ENCODE data around the gene CACNA2D1.

Gene CACNA2D1

GRCh38 chr7:82423446-82423845, 20.1 kb downstream of the CACNA2D1 start:
- no peak overlapping the region for H2BK5ac ChIP-seq (ENCODE audit: low read length)
- no peak overlapping the region for H2BK120ac ChIP-seq (ENCODE audit: low read depth, low read length)
- DNase-seq = no peak
- H3K27ac ChIP-seq (ENCODE audit: low read depth, low read length) = no peak overlapping the region
- H3K56ac ChIP-seq (ENCODE audit: low read length) = no peak overlapping the region
- H3K4me1 ChIP-seq (ENCODE audit: control insufficient read depth, low read depth, low read length) = no peaks in the 10 kb centered on the region
- H4K5ac ChIP-seq (ENCODE audit: low read length) = no peak overlapping the region
- H3K79me1 ChIP-seq (ENCODE audit: low read length) = peaks cover 7% of the 10 kb centered on the region
- no peak overlapping the region for H3K4ac ChIP-seq (ENCODE audit: low read depth, low read length)
- no peak overlapping the region for H2AK5ac ChIP-seq (ENCODE audit: low read length)
- H3K27me3 ChIP-seq (ENCODE audit: insufficient read depth, low read length, poor library complexity) = no peaks in the 10 kb centered on the region
- H3K18ac ChIP-seq (ENCODE audit: low read length) = no peak overlapping the region
- H2BK15ac ChIP-seq (replicated peaks; ENCODE audit: low read depth) = no peak overlapping the region
- no CpG with 5 or more reads among the region's 5 CpGs for WGBS (ENCODE audit: extremely low coverage, insufficient coverage, low lambda C conversion rate)
- no peak overlapping the region for H3K9ac ChIP-seq (ENCODE audit: low read length)
- H3K23ac ChIP-seq (ENCODE audit: low read length) = no peak overlapping the region
- no peaks in the 10 kb centered on the region for H3K36me3 ChIP-seq (ENCODE audit: control insufficient read depth, insufficient read depth, low read length)
- H3K79me2 ChIP-seq (ENCODE audit: control insufficient read depth, insufficient read depth, low read length) = peaks cover 2% of the 10 kb centered on the region
- H4K8ac ChIP-seq (ENCODE audit: low read depth, low read length) = no peak overlapping the region
- H3K4me2 ChIP-seq (ENCODE audit: low read length) = no peak overlapping the region
- no peak overlapping the region for H3K4me3 ChIP-seq (ENCODE audit: low read length)

GRCh38 chr7:82419200-82419599, 24.4 kb downstream of the CACNA2D1 start:
- H2AK5ac ChIP-seq (ENCODE audit: low read length) = no peak overlapping the region
- H3K4me1 ChIP-seq (ENCODE audit: control insufficient read depth, low read depth, low read length) = no peaks in the 10 kb centered on the region
- H3K9ac ChIP-seq (ENCODE audit: low read length) = no peak overlapping the region
- H3K4ac ChIP-seq (ENCODE audit: low read depth, low read length) = no peak overlapping the region
- H2BK120ac ChIP-seq (ENCODE audit: low read depth, low read length) = no peak overlapping the region
- no peak overlapping the region for H2BK15ac ChIP-seq (replicated peaks; ENCODE audit: low read depth)
- no peak overlapping the region for H2BK5ac ChIP-seq (ENCODE audit: low read length)
- DNase-seq = no peak
- no peak overlapping the region for H3K4me3 ChIP-seq (ENCODE audit: low read length)
- H3K4me2 ChIP-seq (ENCODE audit: low read length) = no peak overlapping the region
- H3K36me3 ChIP-seq (ENCODE audit: control insufficient read depth, insufficient read depth, low read length) = no peaks in the 10 kb centered on the region
- H3K27me3 ChIP-seq (ENCODE audit: insufficient read depth, low read length, poor library complexity) = no peaks in the 10 kb centered on the region
- H3K18ac ChIP-seq (ENCODE audit: low read length) = no peak overlapping the region
- no peak overlapping the region for H4K8ac ChIP-seq (ENCODE audit: low read depth, low read length)
- H3K23ac ChIP-seq (ENCODE audit: low read length) = no peak overlapping the region
- no CpG with 5 or more reads among the region's 1 CpG for WGBS (ENCODE audit: extremely low coverage, insufficient coverage, low lambda C conversion rate)
- H3K56ac ChIP-seq (ENCODE audit: low read length) = no peak overlapping the region
- H4K5ac ChIP-seq (ENCODE audit: low read length) = no peak overlapping the region
- peaks cover 2% of the 10 kb centered on the region for H3K79me1 ChIP-seq (ENCODE audit: low read length)
- H3K27ac ChIP-seq (ENCODE audit: low read depth, low read length) = no peak overlapping the region
- H3K79me2 ChIP-seq (ENCODE audit: control insufficient read depth, insufficient read depth, low read length) = no peaks in the 10 kb centered on the region

GRCh38 chr7:82417898-82418297, 25.7 kb downstream of the CACNA2D1 start:
- no peak overlapping the region for H3K18ac ChIP-seq (ENCODE audit: low read length)
- H3K9ac ChIP-seq (ENCODE audit: low read length) = no peak overlapping the region
- H3K36me3 ChIP-seq (ENCODE audit: control insufficient read depth, insufficient read depth, low read length) = no peaks in the 10 kb centered on the region
- no peak overlapping the region for H3K4ac ChIP-seq (ENCODE audit: low read depth, low read length)
- no peak overlapping the region for H2BK120ac ChIP-seq (ENCODE audit: low read depth, low read length)
- H3K23ac ChIP-seq (ENCODE audit: low read length) = no peak overlapping the region
- H3K79me1 ChIP-seq (ENCODE audit: low read length) = peaks cover 2% of the 10 kb centered on the region
- no peak overlapping the region for H3K56ac ChIP-seq (ENCODE audit: low read length)
- H4K8ac ChIP-seq (ENCODE audit: low read depth, low read length) = no peak overlapping the region
- no peak overlapping the region for H3K4me2 ChIP-seq (ENCODE audit: low read length)
- H3K27ac ChIP-seq (ENCODE audit: low read depth, low read length) = no peak overlapping the region
- H3K79me2 ChIP-seq (ENCODE audit: control insufficient read depth, insufficient read depth, low read length) = no peaks in the 10 kb centered on the region
- H2AK5ac ChIP-seq (ENCODE audit: low read length) = no peak overlapping the region
- no peak overlapping the region for H4K5ac ChIP-seq (ENCODE audit: low read length)
- no peak for DNase-seq
- H2BK15ac ChIP-seq (replicated peaks; ENCODE audit: low read depth) = no peak overlapping the region
- no peaks in the 10 kb centered on the region for H3K27me3 ChIP-seq (ENCODE audit: insufficient read depth, low read length, poor library complexity)
- H3K4me3 ChIP-seq (ENCODE audit: low read length) = no peak overlapping the region
- no CpG with 5 or more reads among the region's 1 CpG for WGBS (ENCODE audit: extremely low coverage, insufficient coverage, low lambda C conversion rate)
- no peak overlapping the region for H2BK5ac ChIP-seq (ENCODE audit: low read length)
- H3K4me1 ChIP-seq (ENCODE audit: control insufficient read depth, low read depth, low read length) = no peaks in the 10 kb centered on the region

- Histone ChIP-seq H3K4ac (ENCODE audit: low read depth, low read length) (no peak overlapping the region), H2BK5ac (ENCODE audit: low read length) (no peak overlapping the region), H2BK15ac (replicated peaks; ENCODE audit: low read depth) (no peak overlapping the region), H4K8ac (ENCODE audit: low read depth, low read length) (no peak overlapping the region), H3K4me1 (ENCODE audit: control insufficient read depth, low read depth, low read length) (no peaks in the 10 kb centered on the region), H4K5ac (ENCODE audit: low read length) (no peak overlapping the region), H2BK120ac (ENCODE audit: low read depth, low read length) (no peak overlapping the region), H3K18ac (ENCODE audit: low read length) (no peak overlapping the region), H3K4me3 (ENCODE audit: low read length) (no peak overlapping the region), H3K4me2 (ENCODE audit: low read length) (no peak overlapping the region), H3K79me1 (ENCODE audit: low read length) (peaks cover 2% of the 10 kb centered on the region), H3K79me2 (ENCODE audit: control insufficient read depth, insufficient read depth, low read length) (no peaks in the 10 kb centered on the region), H2AK5ac (ENCODE audit: low read length) (no peak overlapping the region), H3K27ac (ENCODE audit: low read depth, low read length) (no peak overlapping the region), H3K27me3 (ENCODE audit: insufficient read depth, low read length, poor library complexity) (no peaks in the 10 kb centered on the region), H3K56ac (ENCODE audit: low read length) (no peak overlapping the region), H3K9ac (ENCODE audit: low read length) (no peak overlapping the region), H3K36me3 (ENCODE audit: control insufficient read depth, insufficient read depth, low read length) (no peaks in the 10 kb centered on the region), H3K23ac (ENCODE audit: low read length) (no peak overlapping the region)
- DNase-seq = no peak
- no CpG with 5 or more reads among the region's 1 CpG for WGBS (ENCODE audit: extremely low coverage, insufficient coverage, low lambda C conversion rate)
Observed at GRCh38 chr7:82416402-82416801, 27.2 kb downstream of the CACNA2D1 start.

- no peak overlapping the region for H3K18ac ChIP-seq (ENCODE audit: low read length)
- no peaks in the 10 kb centered on the region for H3K27me3 ChIP-seq (ENCODE audit: insufficient read depth, low read length, poor library complexity)
- DNase-seq = no peak
- no peak overlapping the region for H4K8ac ChIP-seq (ENCODE audit: low read depth, low read length)
- no peaks in the 10 kb centered on the region for H3K36me3 ChIP-seq (ENCODE audit: control insufficient read depth, insufficient read depth, low read length)
- no peak overlapping the region for H3K4me3 ChIP-seq (ENCODE audit: low read length)
- no peak overlapping the region for H2BK15ac ChIP-seq (replicated peaks; ENCODE audit: low read depth)
- no peak overlapping the region for H3K4me2 ChIP-seq (ENCODE audit: low read length)
- H3K4me1 ChIP-seq (ENCODE audit: control insufficient read depth, low read depth, low read length) = no peaks in the 10 kb centered on the region
- H2BK120ac ChIP-seq (ENCODE audit: low read depth, low read length) = no peak overlapping the region
- H3K79me1 ChIP-seq (ENCODE audit: low read length) = peaks cover 2% of the 10 kb centered on the region
- H3K79me2 ChIP-seq (ENCODE audit: control insufficient read depth, insufficient read depth, low read length) = no peaks in the 10 kb centered on the region
- H2BK5ac ChIP-seq (ENCODE audit: low read length) = no peak overlapping the region
- H3K23ac ChIP-seq (ENCODE audit: low read length) = no peak overlapping the region
- H3K4ac ChIP-seq (ENCODE audit: low read depth, low read length) = no peak overlapping the region
- WGBS (ENCODE audit: extremely low coverage, insufficient coverage, low lambda C conversion rate) = no CpG with 5 or more reads among the region's 3 CpGs
- no peak overlapping the region for H3K9ac ChIP-seq (ENCODE audit: low read length)
- H3K56ac ChIP-seq (ENCODE audit: low read length) = no peak overlapping the region
- H4K5ac ChIP-seq (ENCODE audit: low read length) = no peak overlapping the region
- H3K27ac ChIP-seq (ENCODE audit: low read depth, low read length) = no peak overlapping the region
- H2AK5ac ChIP-seq (ENCODE audit: low read length) = no peak overlapping the region
Observed at GRCh38 chr7:82414389-82414788, 29.2 kb downstream of the CACNA2D1 start.

- no peak overlapping the region for H2BK15ac ChIP-seq (replicated peaks; ENCODE audit: low read depth)
- H4K5ac ChIP-seq (ENCODE audit: low read length) = no peak overlapping the region
- no peak overlapping the region for H3K4me3 ChIP-seq (ENCODE audit: low read length)
- H3K4me1 ChIP-seq (ENCODE audit: control insufficient read depth, low read depth, low read length) = no peaks in the 10 kb centered on the region
- H3K79me2 ChIP-seq (ENCODE audit: control insufficient read depth, insufficient read depth, low read length) = no peaks in the 10 kb centered on the region
- no peaks in the 10 kb centered on the region for H3K27me3 ChIP-seq (ENCODE audit: insufficient read depth, low read length, poor library complexity)
- H3K4me2 ChIP-seq (ENCODE audit: low read length) = no peak overlapping the region
- H3K36me3 ChIP-seq (ENCODE audit: control insufficient read depth, insufficient read depth, low read length) = no peaks in the 10 kb centered on the region
- H3K56ac ChIP-seq (ENCODE audit: low read length) = no peak overlapping the region
- H3K79me1 ChIP-seq (ENCODE audit: low read length) = no peaks in the 10 kb centered on the region
- peak; percentile 33 for DNase-seq
- H3K27ac ChIP-seq (ENCODE audit: low read depth, low read length) = no peak overlapping the region
- no peak overlapping the region for H2AK5ac ChIP-seq (ENCODE audit: low read length)
- no peak overlapping the region for H3K18ac ChIP-seq (ENCODE audit: low read length)
- H2BK120ac ChIP-seq (ENCODE audit: low read depth, low read length) = no peak overlapping the region
- H4K8ac ChIP-seq (ENCODE audit: low read depth, low read length) = no peak overlapping the region
- H3K4ac ChIP-seq (ENCODE audit: low read depth, low read length) = no peak overlapping the region
- H2BK5ac ChIP-seq (ENCODE audit: low read length) = no peak overlapping the region
- H3K23ac ChIP-seq (ENCODE audit: low read length) = no peak overlapping the region
- H3K9ac ChIP-seq (ENCODE audit: low read length) = no peak overlapping the region
Observed at GRCh38 chr7:82413237-82413636, 30.3 kb downstream of the CACNA2D1 start.
